HEK293 (cell line): Measurements from ENCODE around the gene ZNF236.

ENCODE experiments used
- CTCF ChIA-PET: fragments of 350-600 bp; formaldehyde crosslinking; extraction: SDS; loops from one replicate; lab custom pipeline; 2021; ENCODE audit warnings: antibody characterized with exemption; lab: Yijun Ruan, JAX
- POLR2A ChIA-PET: fragments of 300-600 bp; formaldehyde crosslinking; extraction: SDS; loops from one replicate; lab custom pipeline; 2020; ENCODE audit warnings: antibody characterized with exemption, inconsistent platforms; lab: Yijun Ruan, JAX
- H3K27ac ChIP-seq: fragments of 200-500 bp; sonication (Bioruptor generic); 2 replicates; pipeline ENCODE4 v1.5.1; 2014; ENCODE audit warnings: low read depth, low read length, control low read depth, inconsistent platforms; ENCODE audit errors: extremely low read depth
- H3K36me3 ChIP-seq, 2 experiments: fragments of 200-500 bp in 1 of 2; sonication (Bioruptor generic) in 1 of 2; 1 replicate in 1 of 2; 2 replicates in 1 of 2; pipeline ENCODE4 v1.5.1; 2014 to 2017; ENCODE audit warnings: inconsistent platforms in 2 of 2, low read length in 2 of 2; ENCODE audit not compliant: control insufficient read depth in 2 of 2, insufficient read depth in 1 of 2
- H3K4me1 ChIP-seq: fragments of 200-500 bp; sonication (Bioruptor generic); 2 replicates; pipeline ENCODE4 v1.5.1; 2014; ENCODE audit warnings: mild to moderate bottlenecking, low read length, inconsistent platforms; ENCODE audit not compliant: control insufficient read depth, insufficient read depth
- H3K4me3 ChIP-seq: 2 replicates; pipeline ENCODE4 v1.5.1; 2011; ENCODE audit warnings: low read depth, mild to moderate bottlenecking, control low read depth, low read length, moderate library complexity
- H3K9me3 ChIP-seq: fragments of 200-500 bp; sonication (Bioruptor generic); 2 replicates; pipeline ENCODE4 v1.5.1; 2014; ENCODE audit warnings: low read depth, low read length, inconsistent platforms; ENCODE audit not compliant: control insufficient read depth, insufficient read depth
- GLIS2 ChIP-seq: fragments of 450-650 bp; formaldehyde crosslinking; IDR thresholded peaks from 2 replicates; pipeline ENCODE4 v1.5.1; 2016; ENCODE audit warnings: missing biosample characterization, missing genetic modification characterization
- PBX3 ChIP-seq: sonication (generic); formaldehyde crosslinking; IDR thresholded peaks from 2 replicates; pipeline ENCODE4 v1.8.1; 2022; ENCODE audit warnings: mild to moderate bottlenecking, moderate library complexity, missing genetic modification reagents
- ZBTB20 ChIP-seq: fragments of 450-650 bp; formaldehyde crosslinking; IDR thresholded peaks from 2 replicates; pipeline ENCODE4 v1.5.1; 2016; ENCODE audit warnings: missing biosample characterization, missing genetic modification characterization
- ZBTB48 ChIP-seq: fragments of 450-650 bp; formaldehyde crosslinking; IDR thresholded peaks from 2 replicates; pipeline ENCODE4 v1.5.1; 2016; ENCODE audit warnings: missing biosample characterization, missing genetic modification characterization
- ZIC2 ChIP-seq: fragments of 450-650 bp; formaldehyde crosslinking; IDR thresholded peaks from 2 replicates; pipeline ENCODE4 v1.5.1; 2016; ENCODE audit warnings: missing biosample characterization, missing genetic modification characterization
- ZNF114 ChIP-seq: fragments of 450-650 bp; formaldehyde crosslinking; IDR thresholded peaks from 2 replicates; pipeline ENCODE4 v1.5.0; 2017; ENCODE audit warnings: missing biosample characterization, missing genetic modification characterization
- ZNF133 ChIP-seq: fragments of 450-650 bp; formaldehyde crosslinking; IDR thresholded peaks from 2 replicates; pipeline ENCODE4 v1.5.1; 2016; ENCODE audit warnings: missing biosample characterization, missing genetic modification characterization
- ZNF140 ChIP-seq: fragments of 450-650 bp; formaldehyde crosslinking; IDR thresholded peaks from 2 replicates; pipeline ENCODE4 v1.5.1; 2016; ENCODE audit warnings: missing biosample characterization, missing genetic modification characterization
- ZNF24 ChIP-seq: fragments of 450-650 bp; formaldehyde crosslinking; IDR thresholded peaks from 2 replicates; pipeline ENCODE4 v1.5.1; 2016; ENCODE audit warnings: missing biosample characterization, missing genetic modification characterization
- ZNF266 ChIP-seq: fragments of 450-650 bp; formaldehyde crosslinking; IDR thresholded peaks from 2 replicates; pipeline ENCODE4 v1.5.1; 2016; ENCODE audit warnings: missing biosample characterization, missing genetic modification characterization, low read depth
- ZNF341 ChIP-seq: fragments of 450-650 bp; formaldehyde crosslinking; IDR thresholded peaks from 2 replicates; pipeline ENCODE4; 2016; ENCODE audit warnings: low read depth, missing biosample characterization, missing genetic modification characterization
- ZNF37A ChIP-seq: fragments of 450-650 bp; IDR thresholded peaks from 2 replicates; pipeline ENCODE4 v1.5.1; 2018; ENCODE audit warnings: missing biosample characterization, missing genetic modification characterization
- ZNF473 ChIP-seq: fragments of 450-650 bp; formaldehyde crosslinking; IDR thresholded peaks from 2 replicates; pipeline ENCODE4 v1.5.1; 2017; ENCODE audit warnings: missing biosample characterization, missing genetic modification characterization
- ZNF510 ChIP-seq: fragments of 450-650 bp; formaldehyde crosslinking; IDR thresholded peaks from 2 replicates; pipeline ENCODE4 v1.5.1; 2018; ENCODE audit warnings: mild to moderate bottlenecking, missing genetic modification characterization, missing biosample characterization; ENCODE audit not compliant: insufficient replicate concordance
- ZNF610 ChIP-seq: fragments of 450-650 bp; formaldehyde crosslinking; IDR thresholded peaks from 2 replicates; pipeline ENCODE4 v1.5.1; 2016; ENCODE audit warnings: missing biosample characterization, missing genetic modification characterization, borderline replicate concordance
- ZNF626 ChIP-seq: fragments of 450-650 bp; sonication (Bioruptor Pico); formaldehyde crosslinking; IDR thresholded peaks from 2 replicates; pipeline ENCODE4 v1.5.1; 2018; ENCODE audit warnings: missing biosample characterization, missing genetic modification characterization, inconsistent platforms
- ZNF660 ChIP-seq: fragments of 450-650 bp; IDR thresholded peaks from 2 replicates; pipeline ENCODE4 v1.5.1; 2018; ENCODE audit warnings: missing biosample characterization, mild to moderate bottlenecking, missing genetic modification characterization
- TF ChIP-seq, protein P1 (sequence below): fragments of 450-650 bp; formaldehyde crosslinking; IDR thresholded peaks from 2 replicates; pipeline ENCODE4 v1.5.1; 2016; ENCODE audit warnings: missing biosample characterization, missing genetic modification characterization, low read depth
- TF ChIP-seq, protein P2 (sequence below): fragments of 450-650 bp; formaldehyde crosslinking; conservative IDR thresholded peaks from 2 replicates; pipeline ENCODE4 v1.5.1; 2016; ENCODE audit warnings: low read depth, missing biosample characterization, missing genetic modification characterization
- TF ChIP-seq, protein P3 (sequence below): fragments of 450-650 bp; formaldehyde crosslinking; IDR thresholded peaks from 2 replicates; pipeline ENCODE4 v1.5.1; 2016; ENCODE audit warnings: missing biosample characterization, missing genetic modification characterization
- TF ChIP-seq, protein P4 (sequence below): fragments of 450-650 bp; formaldehyde crosslinking; IDR thresholded peaks from 2 replicates; pipeline ENCODE4 v1.5.1; 2017; ENCODE audit warnings: missing biosample characterization, missing genetic modification characterization

ZNF236 gene

GRCh38 chr18:77004555-77005380, 182.4 kb downstream of the ZNF236 start:
- no peaks in the 10 kb centered on the region for H3K36me3 ChIP-seq
- no peak for TF ChIP-seq ZNF341
- TF ChIP-seq ZNF37A (tag by site-specific recombination): no peak
- TF ChIP-seq ZNF24 (tag by site-specific recombination): no peak
- no peak for TF ChIP-seq ZNF133 (tag by site-specific recombination)
- no peak for TF ChIP-seq ZNF140
- no peak for TF ChIP-seq ZNF510
- TF ChIP-seq ZNF626 (tag by site-specific recombination): no peak
- TF ChIP-seq, protein P1, sequence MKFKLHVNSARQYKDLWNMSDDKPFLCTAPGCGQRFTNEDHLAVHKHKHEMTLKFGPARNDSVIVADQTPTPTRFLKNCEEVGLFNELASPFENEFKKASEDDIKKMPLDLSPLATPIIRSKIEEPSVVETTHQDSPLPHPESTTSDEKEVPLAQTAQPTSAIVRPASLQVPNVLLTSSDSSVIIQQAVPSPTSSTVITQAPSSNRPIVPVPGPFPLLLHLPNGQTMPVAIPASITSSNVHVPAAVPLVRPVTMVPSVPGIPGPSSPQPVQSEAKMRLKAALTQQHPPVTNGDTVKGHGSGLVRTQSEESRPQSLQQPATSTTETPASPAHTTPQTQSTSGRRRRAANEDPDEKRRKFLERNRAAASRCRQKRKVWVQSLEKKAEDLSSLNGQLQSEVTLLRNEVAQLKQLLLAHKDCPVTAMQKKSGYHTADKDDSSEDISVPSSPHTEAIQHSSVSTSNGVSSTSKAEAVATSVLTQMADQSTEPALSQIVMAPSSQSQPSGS (tag by site-specific recombination): no peak
- TF ChIP-seq, protein P2, sequence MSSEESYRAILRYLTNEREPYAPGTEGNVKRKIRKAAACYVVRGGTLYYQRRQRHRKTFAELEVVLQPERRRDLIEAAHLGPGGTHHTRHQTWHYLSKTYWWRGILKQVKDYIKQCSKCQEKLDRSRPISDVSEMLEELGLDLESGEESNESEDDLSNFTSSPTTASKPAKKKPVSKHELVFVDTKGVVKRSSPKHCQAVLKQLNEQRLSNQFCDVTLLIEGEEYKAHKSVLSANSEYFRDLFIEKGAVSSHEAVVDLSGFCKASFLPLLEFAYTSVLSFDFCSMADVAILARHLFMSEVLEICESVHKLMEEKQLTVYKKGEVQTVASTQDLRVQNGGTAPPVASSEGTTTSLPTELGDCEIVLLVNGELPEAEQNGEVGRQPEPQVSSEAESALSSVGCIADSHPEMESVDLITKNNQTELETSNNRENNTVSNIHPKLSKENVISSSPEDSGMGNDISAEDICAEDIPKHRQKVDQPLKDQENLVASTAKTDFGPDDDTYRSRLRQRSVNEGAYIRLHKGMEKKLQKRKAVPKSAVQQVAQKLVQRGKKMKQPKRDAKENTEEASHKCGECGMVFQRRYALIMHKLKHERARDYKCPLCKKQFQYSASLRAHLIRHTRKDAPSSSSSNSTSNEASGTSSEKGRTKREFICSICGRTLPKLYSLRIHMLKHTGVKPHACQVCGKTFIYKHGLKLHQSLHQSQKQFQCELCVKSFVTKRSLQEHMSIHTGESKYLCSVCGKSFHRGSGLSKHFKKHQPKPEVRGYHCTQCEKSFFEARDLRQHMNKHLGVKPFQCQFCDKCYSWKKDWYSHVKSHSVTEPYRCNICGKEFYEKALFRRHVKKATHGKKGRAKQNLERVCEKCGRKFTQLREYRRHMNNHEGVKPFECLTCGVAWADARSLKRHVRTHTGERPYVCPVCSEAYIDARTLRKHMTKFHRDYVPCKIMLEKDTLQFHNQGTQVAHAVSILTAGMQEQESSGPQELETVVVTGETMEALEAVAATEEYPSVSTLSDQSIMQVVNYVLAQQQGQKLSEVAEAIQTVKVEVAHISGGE: no peak
- TF ChIP-seq, protein P3, sequence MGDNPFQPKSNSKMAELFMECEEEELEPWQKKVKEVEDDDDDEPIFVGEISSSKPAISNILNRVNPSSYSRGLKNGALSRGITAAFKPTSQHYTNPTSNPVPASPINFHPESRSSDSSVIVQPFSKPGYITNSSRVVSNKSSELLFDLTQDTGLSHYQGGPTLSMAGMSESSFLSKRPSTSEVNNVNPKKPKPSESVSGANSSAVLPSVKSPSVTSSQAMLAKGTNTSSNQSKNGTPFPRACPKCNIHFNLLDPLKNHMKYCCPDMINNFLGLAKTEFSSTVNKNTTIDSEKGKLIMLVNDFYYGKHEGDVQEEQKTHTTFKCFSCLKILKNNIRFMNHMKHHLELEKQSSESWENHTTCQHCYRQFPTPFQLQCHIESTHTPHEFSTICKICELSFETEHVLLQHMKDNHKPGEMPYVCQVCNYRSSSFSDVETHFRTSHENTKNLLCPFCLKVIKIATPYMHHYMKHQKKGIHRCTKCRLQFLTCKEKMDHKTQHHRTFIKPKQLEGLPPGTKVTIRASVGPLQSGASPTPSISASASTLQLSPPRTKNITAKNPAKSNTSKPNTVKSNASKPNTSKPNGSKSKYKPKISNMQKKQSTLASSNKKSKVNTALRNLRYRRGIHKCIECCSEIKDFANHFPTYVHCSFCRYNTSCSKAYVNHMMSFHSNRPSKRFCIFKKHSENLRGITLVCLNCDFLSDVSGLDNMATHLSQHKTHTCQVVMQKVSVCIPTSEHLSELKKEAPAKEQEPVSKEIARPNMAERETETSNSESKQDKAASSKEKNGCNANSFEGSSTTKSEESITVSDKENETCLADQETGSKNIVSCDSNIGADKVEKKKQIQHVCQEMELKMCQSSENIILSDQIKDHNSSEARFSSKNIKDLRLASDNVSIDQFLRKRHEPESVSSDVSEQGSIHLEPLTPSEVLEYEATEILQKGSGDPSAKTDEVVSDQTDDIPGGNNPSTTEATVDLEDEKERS (tag by site-specific recombination): no peak
- TF ChIP-seq GLIS2 (tag by site-specific recombination): no peak
- TF ChIP-seq ZBTB20 (tag by site-specific recombination): no peak
- no peak for TF ChIP-seq ZNF660 (tag by site-specific recombination)
- no peak overlapping the region for H3K27ac ChIP-seq
- ChIA-PET POLR2A (no interaction called here), CTCF (interaction anchor here (1.1 to 1.2 kb wide), 3 partner anchors 8 to 49 kb away, joined by 3 to 4 read pairs (median 4); no protein-coding TSS in a partner anchor)
- no peaks in the 10 kb centered on the region for H3K4me1 ChIP-seq
- no peaks in the 10 kb centered on the region for H3K9me3 ChIP-seq
- H3K4me3 ChIP-seq: no peak overlapping the region

DNA sequence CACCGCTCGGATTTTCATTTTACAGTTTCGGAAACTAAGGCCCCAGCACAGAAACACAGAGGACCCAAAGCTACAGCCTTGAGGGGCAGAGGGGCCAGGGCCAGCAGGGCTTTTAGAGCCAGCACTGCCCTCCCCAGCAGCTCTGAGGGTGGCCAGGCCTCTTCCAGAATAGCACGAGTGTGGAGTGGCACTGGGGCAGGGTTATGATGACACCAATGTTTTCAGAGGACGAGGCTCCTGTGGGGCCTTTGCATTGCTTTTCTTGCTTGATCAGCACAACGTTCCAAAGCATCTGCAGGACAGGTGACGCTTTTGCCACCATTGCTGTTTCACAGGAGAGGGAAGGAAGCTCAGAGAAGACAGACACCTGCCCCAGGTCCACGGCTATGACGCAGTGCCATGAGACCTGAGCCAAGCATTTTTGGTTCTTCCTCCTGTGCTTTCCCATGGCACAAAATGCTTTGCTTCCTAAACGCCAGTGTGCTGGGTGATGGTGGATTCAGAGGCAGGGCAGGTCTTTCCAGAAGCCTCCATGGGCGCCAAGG, 183.4 kb downstream of the ZNF236 start:
- TF ChIP-seq, protein P4, sequence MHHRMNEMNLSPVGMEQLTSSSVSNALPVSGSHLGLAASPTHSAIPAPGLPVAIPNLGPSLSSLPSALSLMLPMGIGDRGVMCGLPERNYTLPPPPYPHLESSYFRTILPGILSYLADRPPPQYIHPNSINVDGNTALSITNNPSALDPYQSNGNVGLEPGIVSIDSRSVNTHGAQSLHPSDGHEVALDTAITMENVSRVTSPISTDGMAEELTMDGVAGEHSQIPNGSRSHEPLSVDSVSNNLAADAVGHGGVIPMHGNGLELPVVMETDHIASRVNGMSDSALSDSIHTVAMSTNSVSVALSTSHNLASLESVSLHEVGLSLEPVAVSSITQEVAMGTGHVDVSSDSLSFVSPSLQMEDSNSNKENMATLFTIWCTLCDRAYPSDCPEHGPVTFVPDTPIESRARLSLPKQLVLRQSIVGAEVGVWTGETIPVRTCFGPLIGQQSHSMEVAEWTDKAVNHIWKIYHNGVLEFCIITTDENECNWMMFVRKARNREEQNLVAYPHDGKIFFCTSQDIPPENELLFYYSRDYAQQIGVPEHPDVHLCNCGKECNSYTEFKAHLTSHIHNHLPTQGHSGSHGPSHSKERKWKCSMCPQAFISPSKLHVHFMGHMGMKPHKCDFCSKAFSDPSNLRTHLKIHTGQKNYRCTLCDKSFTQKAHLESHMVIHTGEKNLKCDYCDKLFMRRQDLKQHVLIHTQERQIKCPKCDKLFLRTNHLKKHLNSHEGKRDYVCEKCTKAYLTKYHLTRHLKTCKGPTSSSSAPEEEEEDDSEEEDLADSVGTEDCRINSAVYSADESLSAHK (tag by site-specific recombination): no peak
- no peak for TF ChIP-seq ZIC2 (tag by site-specific recombination)
- TF ChIP-seq ZBTB48 (tag by site-specific recombination): no peak
- TF ChIP-seq ZNF610: no peak
- no peak for TF ChIP-seq ZNF473
- TF ChIP-seq ZNF266 (tag by site-specific recombination): no peak
- TF ChIP-seq ZNF114: no peak
- TF ChIP-seq PBX3 (CRISPR knock-in tag): no peak
- ChIA-PET POLR2A (no interaction called here), CTCF (interaction anchor here (1.1 kb wide), 1 partner anchor 48 kb away, joined by 4 read pairs; no protein-coding TSS in a partner anchor)
- Histone ChIP-seq H3K36me3 (no peaks in the 10 kb centered on the region), H3K4me1 (no peaks in the 10 kb centered on the region), H3K27ac (no peak overlapping the region), H3K4me3 (no peak overlapping the region), H3K9me3 (no peaks in the 10 kb centered on the region)
